Retinal pigment epithelial cell (primary cell): ENCODE measurements around the gene DGKI.

Experiments used
- DNase-seq: peaks from one replicate; pipeline ENCODE4 v3.0.0-alpha.2; 2010; ENCODE audit warnings: low read depth
- H3K4me3 ChIP-seq: 2 replicates; pipeline ENCODE4 v1.5.1; 2011; ENCODE audit warnings: mild to moderate bottlenecking, low read length, control low read depth, moderate library complexity
- TF ChIP-seq, protein P1 (sequence below): conservative IDR thresholded peaks from 2 replicates; pipeline ENCODE4 v1.5.1; 2011; ENCODE audit warnings: low read depth, low read length, control low read depth, inconsistent platforms

The DGKI gene

DNA sequence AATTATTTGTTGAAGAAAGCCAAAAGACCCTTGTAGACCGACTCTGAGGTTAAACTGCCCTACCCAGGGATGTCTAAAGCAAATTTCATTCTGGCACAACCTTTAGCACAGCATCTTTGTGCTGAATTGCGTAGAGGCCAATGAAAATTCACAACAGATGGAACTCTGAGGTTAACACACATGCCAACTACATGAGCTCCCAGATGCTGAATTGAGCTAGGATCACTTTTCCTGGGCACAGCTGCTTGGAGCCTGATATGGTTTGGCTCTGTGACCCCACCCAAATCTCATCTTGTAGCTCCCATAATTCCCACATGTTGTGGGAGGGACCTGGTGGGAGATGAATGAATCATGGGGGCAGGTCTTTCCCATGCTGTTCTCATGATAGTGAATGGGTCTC, 345.2 kb downstream of the DGKI start:
- no peak for DNase-seq
- TF ChIP-seq, protein P1, sequence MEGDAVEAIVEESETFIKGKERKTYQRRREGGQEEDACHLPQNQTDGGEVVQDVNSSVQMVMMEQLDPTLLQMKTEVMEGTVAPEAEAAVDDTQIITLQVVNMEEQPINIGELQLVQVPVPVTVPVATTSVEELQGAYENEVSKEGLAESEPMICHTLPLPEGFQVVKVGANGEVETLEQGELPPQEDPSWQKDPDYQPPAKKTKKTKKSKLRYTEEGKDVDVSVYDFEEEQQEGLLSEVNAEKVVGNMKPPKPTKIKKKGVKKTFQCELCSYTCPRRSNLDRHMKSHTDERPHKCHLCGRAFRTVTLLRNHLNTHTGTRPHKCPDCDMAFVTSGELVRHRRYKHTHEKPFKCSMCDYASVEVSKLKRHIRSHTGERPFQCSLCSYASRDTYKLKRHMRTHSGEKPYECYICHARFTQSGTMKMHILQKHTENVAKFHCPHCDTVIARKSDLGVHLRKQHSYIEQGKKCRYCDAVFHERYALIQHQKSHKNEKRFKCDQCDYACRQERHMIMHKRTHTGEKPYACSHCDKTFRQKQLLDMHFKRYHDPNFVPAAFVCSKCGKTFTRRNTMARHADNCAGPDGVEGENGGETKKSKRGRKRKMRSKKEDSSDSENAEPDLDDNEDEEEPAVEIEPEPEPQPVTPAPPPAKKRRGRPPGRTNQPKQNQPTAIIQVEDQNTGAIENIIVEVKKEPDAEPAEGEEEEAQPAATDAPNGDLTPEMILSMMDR: no peak
- no peak overlapping the region for H3K4me3 ChIP-seq

DNA sequence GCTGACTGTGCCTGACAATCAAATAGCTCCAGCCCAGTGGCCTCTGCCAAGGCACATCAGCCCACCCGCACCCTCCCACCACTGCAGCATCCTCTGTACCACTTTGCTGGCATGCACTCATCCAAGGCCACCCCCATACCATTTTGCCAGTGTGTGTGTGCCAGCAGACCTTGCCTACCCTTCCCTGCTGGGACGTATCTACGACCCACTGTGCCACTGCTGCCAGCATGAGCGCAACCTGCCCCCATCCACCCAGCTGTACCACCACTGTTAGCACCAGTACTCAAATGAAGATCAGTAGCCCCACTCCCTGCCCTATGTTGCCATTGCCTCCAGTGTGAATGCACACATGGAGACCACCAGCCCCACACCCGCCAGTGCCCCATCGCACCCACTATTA, 353.9 kb downstream of the DGKI start:
- DNase-seq: no peak
- TF ChIP-seq, protein P1: no peak

DNA sequence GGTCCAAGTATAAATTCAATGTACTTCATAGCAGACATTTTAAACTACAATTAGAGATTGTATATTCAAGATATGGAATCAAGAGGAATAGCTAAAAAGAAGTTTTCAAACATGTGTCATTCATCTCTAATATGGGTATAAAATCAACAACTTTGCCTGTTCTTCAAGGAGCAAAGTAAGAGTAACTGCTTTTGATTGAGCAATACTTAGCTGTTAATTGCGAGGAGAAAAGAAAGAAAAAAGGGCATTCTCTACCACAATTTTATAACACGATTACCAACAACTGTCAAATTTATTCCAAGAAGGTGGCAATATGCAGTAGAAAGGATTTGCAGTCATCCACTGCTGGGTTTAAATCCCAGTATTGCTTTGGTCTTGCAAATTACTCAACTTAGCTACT, 356.9 kb downstream of the DGKI start:
- TF ChIP-seq, protein P1: no peak
- H3K4me3 ChIP-seq: no peak overlapping the region
- DNase-seq: no peak

More for the DNA sequence above, 353.9 kb downstream of the DGKI start:
- no peak overlapping the region for H3K4me3 ChIP-seq

DNA sequence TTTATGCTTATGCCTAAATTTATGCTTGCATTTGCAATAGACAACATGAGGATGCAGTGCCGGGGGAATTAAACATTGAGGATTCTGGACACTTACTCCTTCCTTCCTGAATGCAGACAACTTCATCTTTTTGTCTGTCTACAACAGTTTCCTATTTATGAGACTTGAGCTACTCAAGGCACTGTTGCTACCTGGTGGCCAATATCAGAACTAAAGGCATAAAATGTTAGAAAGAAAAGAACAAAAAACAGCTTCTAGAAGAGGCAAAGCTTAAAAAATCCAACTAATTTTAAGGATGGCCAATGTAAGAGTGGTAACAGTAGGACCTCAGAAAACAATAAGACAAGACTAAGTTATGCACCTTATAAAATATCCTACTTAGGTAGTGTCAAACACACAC, 358.7 kb downstream of the DGKI start:
- no peak for DNase-seq
- H3K4me3 ChIP-seq: no peak overlapping the region
- TF ChIP-seq, protein P1: peak; percentile 41

DNA sequence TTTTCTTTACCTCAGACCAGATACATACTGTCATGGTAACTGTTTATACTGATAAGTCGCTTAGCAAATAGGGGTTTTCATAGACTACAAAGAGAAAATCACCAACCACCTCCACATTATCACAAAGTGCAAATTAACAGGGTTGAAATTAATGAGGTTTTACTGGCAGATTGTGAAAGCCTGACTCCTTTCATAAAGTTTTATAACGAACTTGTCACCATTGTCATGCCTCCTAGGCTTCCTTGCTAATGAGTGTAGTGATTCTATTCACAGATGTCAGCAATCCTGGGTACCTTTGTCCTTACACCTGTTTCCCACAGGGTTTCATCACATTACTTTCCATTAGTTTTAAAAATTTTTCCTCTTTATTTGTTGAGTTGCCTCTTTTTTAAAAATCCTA, 361.0 kb downstream of the DGKI start:
- no peak overlapping the region for H3K4me3 ChIP-seq
- TF ChIP-seq, protein P1: no peak
- no peak for DNase-seq

GRCh38 chr7:137484326-137484725, 362.4 kb downstream of the DGKI start:
- TF ChIP-seq, protein P1: no peak
- peak; percentile 8 for DNase-seq
- H3K4me3 ChIP-seq: no peak overlapping the region

DNA sequence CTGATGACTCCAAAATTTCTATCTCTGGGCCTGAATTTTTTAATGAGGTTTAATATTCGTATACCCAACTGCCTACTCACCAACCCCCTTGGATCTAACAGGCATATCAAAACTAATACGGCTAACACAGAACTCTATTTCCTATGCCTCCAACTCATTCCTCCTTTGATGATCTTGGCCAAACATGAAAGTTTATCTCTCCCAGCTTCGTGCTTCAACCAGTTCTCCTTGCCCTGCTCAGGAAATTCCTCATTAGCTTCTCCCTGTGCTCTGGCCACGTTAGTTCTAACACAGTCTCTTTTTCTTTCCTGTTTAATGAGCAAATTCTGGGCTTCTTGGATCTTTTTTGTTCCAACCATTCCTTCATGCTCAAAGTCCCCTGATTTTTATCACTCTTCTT, 364.3 kb downstream of the DGKI start:
- TF ChIP-seq, protein P1: no peak
- H3K4me3 ChIP-seq: no peak overlapping the region

More for the DNA sequence above, 364.3 kb downstream of the DGKI start:
- no peak for DNase-seq
